SU-DHL-6 (cell line): ENCODE results near the gene PAGE2.

Experiments used
- EZH2phosphoT487 ChIP-seq: fragments of 200-600 bp; sonication (generic), shearing (Covaris generic); conservative IDR thresholded peaks from 2 replicates; pipeline ENCODE4 v1.6.1; 2018; ENCODE audit warnings: mild to moderate bottlenecking, antibody characterized with exemption, low read length, moderate library complexity, mixed read lengths
- TF ChIP-seq, protein P1 (sequence below): fragments of 200-600 bp; sonication (generic); IDR thresholded peaks from one replicate; pipeline ENCODE4 v1.5.1; 2017; ENCODE audit warnings: antibody characterized with exemption, mild to moderate bottlenecking, low read length, moderate library complexity; ENCODE audit not compliant: insufficient read depth, poor library complexity, severe bottlenecking

GRCh38 chrX:55127692-55128091 is 38.9 kb downstream of the PAGE2 start:
- TF ChIP-seq, protein P1, sequence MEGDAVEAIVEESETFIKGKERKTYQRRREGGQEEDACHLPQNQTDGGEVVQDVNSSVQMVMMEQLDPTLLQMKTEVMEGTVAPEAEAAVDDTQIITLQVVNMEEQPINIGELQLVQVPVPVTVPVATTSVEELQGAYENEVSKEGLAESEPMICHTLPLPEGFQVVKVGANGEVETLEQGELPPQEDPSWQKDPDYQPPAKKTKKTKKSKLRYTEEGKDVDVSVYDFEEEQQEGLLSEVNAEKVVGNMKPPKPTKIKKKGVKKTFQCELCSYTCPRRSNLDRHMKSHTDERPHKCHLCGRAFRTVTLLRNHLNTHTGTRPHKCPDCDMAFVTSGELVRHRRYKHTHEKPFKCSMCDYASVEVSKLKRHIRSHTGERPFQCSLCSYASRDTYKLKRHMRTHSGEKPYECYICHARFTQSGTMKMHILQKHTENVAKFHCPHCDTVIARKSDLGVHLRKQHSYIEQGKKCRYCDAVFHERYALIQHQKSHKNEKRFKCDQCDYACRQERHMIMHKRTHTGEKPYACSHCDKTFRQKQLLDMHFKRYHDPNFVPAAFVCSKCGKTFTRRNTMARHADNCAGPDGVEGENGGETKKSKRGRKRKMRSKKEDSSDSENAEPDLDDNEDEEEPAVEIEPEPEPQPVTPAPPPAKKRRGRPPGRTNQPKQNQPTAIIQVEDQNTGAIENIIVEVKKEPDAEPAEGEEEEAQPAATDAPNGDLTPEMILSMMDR: no peak
- TF ChIP-seq EZH2phosphoT487: no peak
